Measurements from ENCODE around the gene F2RL3. TPM values are rescaled to one million over a fixed set of nuclear protein-coding genes. Genes with fewer than 3 reads are reported as not detected.

F2RL3 gene
- total RNA-seq, 2 donors from 2014 or later = 0.36 to 6.2 TPM

- intact Hi-C loops (cut with DNase I) = no loop called here
- WGBS = 91% methylated on average over 3 of the region's 3 CpGs
- Histone ChIP-seq H3K9me3 (no peaks in the 10 kb centered on the region), H3K27ac (no peak overlapping the region), H3K36me3 (peaks cover 0 to 12% of the 10 kb centered on the region in 2 donors), H3K27me3 (replicated peaks; ENCODE audit: insufficient read depth) (no peaks in the 10 kb centered on the region), H3K4me3 (no peak overlapping the region), H3K4me1 (replicated peaks) (no peaks in the 10 kb centered on the region)
- no peak for TF ChIP-seq POLR2A (IDR thresholded peaks at IDR 0.05)
- TF ChIP-seq, protein P1, sequence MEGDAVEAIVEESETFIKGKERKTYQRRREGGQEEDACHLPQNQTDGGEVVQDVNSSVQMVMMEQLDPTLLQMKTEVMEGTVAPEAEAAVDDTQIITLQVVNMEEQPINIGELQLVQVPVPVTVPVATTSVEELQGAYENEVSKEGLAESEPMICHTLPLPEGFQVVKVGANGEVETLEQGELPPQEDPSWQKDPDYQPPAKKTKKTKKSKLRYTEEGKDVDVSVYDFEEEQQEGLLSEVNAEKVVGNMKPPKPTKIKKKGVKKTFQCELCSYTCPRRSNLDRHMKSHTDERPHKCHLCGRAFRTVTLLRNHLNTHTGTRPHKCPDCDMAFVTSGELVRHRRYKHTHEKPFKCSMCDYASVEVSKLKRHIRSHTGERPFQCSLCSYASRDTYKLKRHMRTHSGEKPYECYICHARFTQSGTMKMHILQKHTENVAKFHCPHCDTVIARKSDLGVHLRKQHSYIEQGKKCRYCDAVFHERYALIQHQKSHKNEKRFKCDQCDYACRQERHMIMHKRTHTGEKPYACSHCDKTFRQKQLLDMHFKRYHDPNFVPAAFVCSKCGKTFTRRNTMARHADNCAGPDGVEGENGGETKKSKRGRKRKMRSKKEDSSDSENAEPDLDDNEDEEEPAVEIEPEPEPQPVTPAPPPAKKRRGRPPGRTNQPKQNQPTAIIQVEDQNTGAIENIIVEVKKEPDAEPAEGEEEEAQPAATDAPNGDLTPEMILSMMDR (IDR thresholded peaks at IDR 0.05) = no peak
- TF ChIP-seq POLR2AphosphoS5 (IDR thresholded peaks at IDR 0.05) = no peak
- no peak for DNase-seq (ENCODE audit: low spot score)
These were observed 27.8 kb upstream of the F2RL3 start for GRCh38 chr19:16861011-16861410.

DNA sequence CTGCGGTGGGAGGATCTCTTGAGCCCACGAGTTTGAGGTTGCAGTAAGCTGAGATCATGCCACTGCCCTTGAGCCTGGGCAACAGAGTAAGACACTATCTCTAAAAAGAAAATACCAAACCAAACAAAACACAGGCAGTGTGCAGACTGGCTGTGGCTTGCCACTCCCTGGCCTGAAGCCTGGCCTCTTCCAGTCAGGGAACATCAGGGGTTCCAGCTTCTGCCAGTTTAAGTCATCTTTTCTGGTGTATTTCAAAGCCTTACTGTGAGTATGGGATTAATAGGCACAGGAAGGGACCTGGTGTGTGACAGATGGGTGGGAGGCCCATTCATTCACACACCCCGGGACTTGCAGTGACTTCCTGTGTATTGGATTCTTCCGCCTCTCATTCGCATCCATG lies 27.0 kb upstream of the F2RL3 start:
- peaks cover 0 to 15% of the 10 kb centered on the region in 2 donors for H3K36me3 ChIP-seq
- TF ChIP-seq, protein P1 (IDR thresholded peaks at IDR 0.05) = no peak
- TF ChIP-seq POLR2AphosphoS5 (IDR thresholded peaks at IDR 0.05) (no peak), POLR2A (IDR thresholded peaks at IDR 0.05) (no peak)

DNA sequence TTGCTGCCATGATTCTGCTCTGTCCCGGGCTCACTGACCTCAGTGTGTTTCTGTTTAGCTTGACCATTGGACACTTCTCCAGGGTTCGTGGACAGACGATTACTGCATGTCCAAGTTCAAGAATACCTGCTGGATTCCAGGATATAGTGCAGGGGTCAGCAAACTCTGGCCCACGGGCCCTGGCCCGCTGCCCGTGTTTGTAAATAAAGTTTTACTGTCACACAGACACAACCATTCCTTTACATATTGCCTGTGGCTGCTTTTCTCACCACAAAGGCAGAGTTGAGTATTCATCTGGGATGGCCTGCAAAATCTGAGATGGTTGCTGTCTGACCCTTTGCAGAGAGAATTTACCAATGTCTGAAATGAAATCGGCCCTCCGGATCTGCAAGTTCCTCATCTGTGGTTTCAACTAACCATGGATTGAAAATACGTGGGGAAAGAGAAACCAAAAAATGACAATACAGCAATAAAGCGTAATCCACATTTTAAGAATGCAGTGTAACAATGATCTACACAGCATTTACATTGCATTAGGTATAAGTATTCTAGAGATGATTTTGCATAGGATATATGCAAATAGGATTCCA lies 25.9 kb upstream of the F2RL3 start:
- no peak overlapping the region for H3K27ac ChIP-seq
- intact Hi-C loops (cut with DNase I) = no loop called here
- DNase-seq (ENCODE audit: low spot score) = no peak
- H3K4me3 ChIP-seq = no peak overlapping the region
- peaks cover 4 to 15% of the 10 kb centered on the region in 2 donors for H3K36me3 ChIP-seq
- 81% methylated on average over 10 of the region's 10 CpGs for WGBS
- TF ChIP-seq POLR2AphosphoS5 (IDR thresholded peaks at IDR 0.05) (no peak), POLR2A (IDR thresholded peaks at IDR 0.05) (no peak)
- TF ChIP-seq, protein P1 (IDR thresholded peaks at IDR 0.05) = no peak
- no peaks in the 10 kb centered on the region for H3K27me3 ChIP-seq (replicated peaks; ENCODE audit: insufficient read depth)
- no peaks in the 10 kb centered on the region for H3K9me3 ChIP-seq
- H3K4me1 ChIP-seq (replicated peaks) = no peaks in the 10 kb centered on the region

More for the DNA sequence above, 27.0 kb upstream of the F2RL3 start:
- no peak overlapping the region for H3K4me3 ChIP-seq
- intact Hi-C loops (cut with DNase I) = no loop called here
- DNase-seq (ENCODE audit: low spot score) = no peak
- no peaks in the 10 kb centered on the region for H3K9me3 ChIP-seq
- H3K4me1 ChIP-seq (replicated peaks) = no peaks in the 10 kb centered on the region
- H3K27ac ChIP-seq = no peak overlapping the region
- 89% methylated on average over 5 of the region's 5 CpGs for WGBS
- no peaks in the 10 kb centered on the region for H3K27me3 ChIP-seq (replicated peaks; ENCODE audit: insufficient read depth)

GRCh38 chr19:16867211-16867610 lies 21.6 kb upstream of the F2RL3 start:
- H3K36me3 ChIP-seq = peaks cover 10 to 20% of the 10 kb centered on the region in 2 donors
- H3K4me1 ChIP-seq (replicated peaks) = no peaks in the 10 kb centered on the region
- H3K4me3 ChIP-seq = no peak overlapping the region
- H3K27ac ChIP-seq = no peak overlapping the region
- no peak for TF ChIP-seq POLR2A (IDR thresholded peaks at IDR 0.05)
- TF ChIP-seq POLR2AphosphoS5 (IDR thresholded peaks at IDR 0.05) = no peak
- TF ChIP-seq, protein P1 (IDR thresholded peaks at IDR 0.05) = no peak
- no peak for DNase-seq (ENCODE audit: low spot score)
- intact Hi-C loops (cut with DNase I) = no loop called here
- H3K27me3 ChIP-seq (replicated peaks; ENCODE audit: insufficient read depth) = no peaks in the 10 kb centered on the region
- WGBS = 97% methylated on average over 10 of the region's 10 CpGs
- no peaks in the 10 kb centered on the region for H3K9me3 ChIP-seq

DNA sequence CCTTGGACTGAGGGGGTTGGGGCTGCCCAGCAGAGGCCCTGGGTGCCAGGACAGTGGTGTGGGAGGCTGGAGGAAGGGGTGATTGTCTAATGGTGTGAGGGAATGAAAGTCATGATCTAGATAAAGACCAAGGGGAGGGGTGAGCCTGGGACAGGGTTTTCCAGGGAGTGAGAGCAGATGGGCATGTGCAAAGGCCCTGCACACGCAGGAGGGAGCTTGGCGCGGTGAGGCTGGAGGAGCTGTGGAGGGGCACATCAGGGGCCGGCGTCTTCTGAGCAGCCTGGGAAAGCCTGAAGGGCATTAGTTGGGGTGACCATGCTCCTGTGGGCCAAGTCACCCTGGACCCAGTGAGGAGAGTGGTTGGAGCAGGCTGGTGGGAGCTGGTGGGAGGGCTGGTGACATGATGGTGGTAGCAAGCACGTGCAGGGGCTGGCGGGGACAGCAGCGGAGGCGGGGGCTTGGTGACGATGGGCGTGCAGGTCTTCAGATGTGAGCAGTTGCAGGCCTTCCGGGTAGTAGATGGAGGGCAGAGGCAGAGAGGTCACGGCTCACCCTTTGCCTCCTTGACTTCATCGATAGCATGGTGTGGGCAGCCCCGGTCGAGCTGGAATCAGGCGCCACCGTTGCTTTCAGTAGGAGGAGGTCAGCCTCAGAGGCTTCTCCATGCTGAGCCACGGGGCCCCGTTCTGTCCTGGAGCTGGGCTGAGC lies 20.2 kb upstream of the F2RL3 start:
- Histone ChIP-seq H3K36me3 (peaks cover 10 to 26% of the 10 kb centered on the region in 2 donors), H3K4me1 (replicated peaks) (no peaks in the 10 kb centered on the region), H3K27ac (no peak overlapping the region), H3K4me3 (no peak overlapping the region), H3K27me3 (replicated peaks; ENCODE audit: insufficient read depth) (no peaks in the 10 kb centered on the region), H3K9me3 (no peaks in the 10 kb centered on the region)
- WGBS = 89% methylated on average over 20 of the region's 20 CpGs
- intact Hi-C loops (cut with DNase I) = no loop called here
- no peak for TF ChIP-seq POLR2A (IDR thresholded peaks at IDR 0.05)
- TF ChIP-seq POLR2AphosphoS5 (IDR thresholded peaks at IDR 0.05) = no peak
- TF ChIP-seq, protein P1 (IDR thresholded peaks at IDR 0.05) = no peak
- no peak for DNase-seq (ENCODE audit: low spot score)
